Embryonic facial prominence (tissue), 1 donor: Measurements from ENCODE around the gene MOGAT2.

Source experiments
- DNase-seq: peaks from one replicate; pipeline ENCODE4 v3.0.0-alpha.2; 2016; ENCODE audit errors: extremely low spot score

MOGAT2 gene

GRCh38 chr11:75780888-75781287, 63.2 kb downstream of the MOGAT2 start:
- DNase-seq = no peak

GRCh38 chr11:75781296-75781695, 63.7 kb downstream of the MOGAT2 start:
- no peak for DNase-seq

- DNase-seq = no peak
These were observed 64.2 kb downstream of the MOGAT2 start for GRCh38 chr11:75781831-75782230.
